Gastrocnemius medialis (tissue), 4 donors: ENCODE results near the gene ERP29. TPM values are rescaled to one million over a fixed set of nuclear protein-coding genes. Genes with fewer than 3 reads are reported as not detected.

Experiments used
- ATAC-seq, 2 donors: fragments of 150-250 bp; one replicate each; pipeline ENCODE4 v1.9.1; 2016
- DNase-seq, 2 donors: peaks; one replicate each; pipeline ENCODE4 v3.0.0-alpha.2; 2019
- H3K27ac ChIP-seq, 4 donors: fragments of 200-600 bp; sonication (generic); 1 replicate in 1 of 4; 2 replicates in 3 of 4; pipeline ENCODE4 v1.5.1; 2016 to 2018; ENCODE audit warnings: mild to moderate bottlenecking in 2 of 4, moderate library complexity in 1 of 4
- H3K27me3 ChIP-seq, 3 donors: fragments of 200-600 bp; sonication (generic) in 2 of 3; 1 replicate in 1 of 3; 2 replicates in 2 of 3; pipeline versions ENCODE4 v1.5.1 to v1.6.0; 2016 to 2019; ENCODE audit warnings: mild to moderate bottlenecking in 1 of 3, moderate library complexity in 1 of 3
- H3K36me3 ChIP-seq, 2 donors: fragments of 200-600 bp; sonication (generic) in 1 of 2; one replicate each; pipeline ENCODE4 v1.5.1; 2017 to 2018
- H3K4me1 ChIP-seq, 2 donors: fragments of 200-600 bp; sonication (generic) in 1 of 2; one replicate each; pipeline ENCODE4 v1.5.1; 2016 to 2017; ENCODE audit warnings: mild to moderate bottlenecking in 2 of 2
- H3K4me3 ChIP-seq, 4 donors: fragments of 200-600 bp; sonication (generic) in 3 of 4; 1 replicate in 1 of 4; 2 replicates in 3 of 4; pipeline ENCODE4 v1.5.1; 2016 to 2019; ENCODE audit warnings: mild to moderate bottlenecking in 2 of 4
- H3K9me3 ChIP-seq, 3 donors: fragments of 200-600 bp; sonication (generic) in 2 of 3; 1 replicate in 1 of 3; 2 replicates in 2 of 3; pipeline ENCODE4 v1.5.1; 2016 to 2019
- POLR2A ChIP-seq, 2 donors: fragments of 450-650 bp; IDR thresholded peaks; one replicate each; pipeline ENCODE4 v1.6.1; 2017; ENCODE audit warnings: antibody characterized with exemption in 2 of 2, mild to moderate bottlenecking in 2 of 2, moderate library complexity in 2 of 2
- in situ Hi-C, 4 donors: fragments of 200-750 bp; cut with MboI; loops; one replicate each; pipeline versions ENCODE4 v1.15.0 to v1.8.0; 2017; ENCODE audit warnings: low sequenced_read_pairs in 4 of 4
- intact Hi-C: fragments of 100-400 bp; cut with DNase I; formaldehyde crosslinking; loops from one replicate; pipeline ENCODE4 v1.15.1; 2023; ENCODE audit warnings: low total_unique reads
- total RNA-seq, 4 donors: library from RNA; depleted of rRNA; stranded (reverse); fragments of >200 nt; gene quantifications; one replicate each; pipeline versions ENCODE4 v1.1.0 to v1.2.3, GENCODE V29; 2016
- TF ChIP-seq, protein P1 (sequence below), 5 experiments: fragments of 450-650 bp in 3 of 5; fragments of 200-600 bp in 2 of 5; sonication (generic) in 2 of 5; IDR thresholded peaks in 4 of 5; conservative IDR thresholded peaks in 1 of 5; 1 replicate in 4 of 5; 2 replicates in 1 of 5; pipeline ENCODE4 v1.5.1; 2016 to 2019; ENCODE audit warnings: antibody characterized with exemption in 5 of 5, mild to moderate bottlenecking in 3 of 5, moderate library complexity in 3 of 5

The ERP29 gene
- total RNA-seq, 4 donors from 2014 or later, result 9.9 to 20.9 (median 16.8) TPM

DNA sequence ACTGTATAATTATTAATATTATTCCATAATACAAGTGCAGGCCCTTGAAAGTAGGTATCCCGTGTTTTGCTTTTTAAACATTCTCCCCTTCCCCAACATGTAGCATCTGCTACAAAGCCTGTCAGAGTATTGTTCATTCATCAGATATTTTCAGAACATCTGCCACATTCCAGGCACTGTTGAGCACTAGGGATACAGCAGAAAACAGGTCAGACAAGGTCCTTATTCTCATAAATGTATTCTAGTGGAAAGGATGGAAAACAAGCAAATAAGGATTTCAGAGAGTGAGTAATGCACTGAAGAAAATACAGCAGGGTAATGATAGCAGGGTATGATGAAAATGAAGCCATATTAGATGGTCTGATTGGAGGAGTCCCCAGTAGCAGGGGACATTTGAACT lies 3.8 kb downstream of the ERP29 start:
- intact Hi-C loops, result no loop called here
- peaks cover 18 to 24% of the 10 kb centered on the region in 2 donors for H3K4me1 ChIP-seq
- peaks cover 0 to 29% of the 10 kb centered on the region in 2 donors for H3K36me3 ChIP-seq

DNA sequence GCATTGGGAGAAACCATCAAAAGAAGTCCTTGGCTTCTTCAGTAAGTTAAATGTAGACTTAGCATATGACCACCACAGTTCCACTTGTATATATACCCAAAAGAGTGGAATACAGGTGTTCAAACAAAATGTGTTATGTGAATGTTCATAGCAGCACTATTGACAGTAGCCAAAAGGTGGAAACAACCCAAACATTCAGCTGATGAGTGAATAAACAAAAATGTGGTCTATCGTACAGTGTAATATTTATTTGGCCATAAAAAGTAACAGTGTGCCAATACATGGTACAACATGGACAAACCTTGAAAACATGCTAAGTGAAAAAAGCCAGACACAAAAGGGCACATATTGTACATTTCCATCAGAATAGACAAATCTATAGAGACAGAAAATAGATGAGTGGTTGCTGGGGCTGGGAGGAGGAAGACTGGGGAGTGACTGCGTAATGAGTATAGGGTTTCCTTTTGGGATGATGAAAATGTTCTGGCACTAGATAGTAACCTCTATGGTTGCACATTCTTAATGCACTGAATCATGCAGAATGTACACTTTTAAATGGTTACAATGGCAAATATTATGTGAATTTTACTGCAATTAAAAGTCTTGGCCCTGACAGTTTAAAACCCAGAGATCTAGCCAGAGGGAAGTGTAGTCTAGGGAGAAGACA lies 5.5 kb downstream of the ERP29 start:
- TF ChIP-seq POLR2A (IDR thresholded peaks at IDR 0.05), result no peak
- TF ChIP-seq, protein P1, sequence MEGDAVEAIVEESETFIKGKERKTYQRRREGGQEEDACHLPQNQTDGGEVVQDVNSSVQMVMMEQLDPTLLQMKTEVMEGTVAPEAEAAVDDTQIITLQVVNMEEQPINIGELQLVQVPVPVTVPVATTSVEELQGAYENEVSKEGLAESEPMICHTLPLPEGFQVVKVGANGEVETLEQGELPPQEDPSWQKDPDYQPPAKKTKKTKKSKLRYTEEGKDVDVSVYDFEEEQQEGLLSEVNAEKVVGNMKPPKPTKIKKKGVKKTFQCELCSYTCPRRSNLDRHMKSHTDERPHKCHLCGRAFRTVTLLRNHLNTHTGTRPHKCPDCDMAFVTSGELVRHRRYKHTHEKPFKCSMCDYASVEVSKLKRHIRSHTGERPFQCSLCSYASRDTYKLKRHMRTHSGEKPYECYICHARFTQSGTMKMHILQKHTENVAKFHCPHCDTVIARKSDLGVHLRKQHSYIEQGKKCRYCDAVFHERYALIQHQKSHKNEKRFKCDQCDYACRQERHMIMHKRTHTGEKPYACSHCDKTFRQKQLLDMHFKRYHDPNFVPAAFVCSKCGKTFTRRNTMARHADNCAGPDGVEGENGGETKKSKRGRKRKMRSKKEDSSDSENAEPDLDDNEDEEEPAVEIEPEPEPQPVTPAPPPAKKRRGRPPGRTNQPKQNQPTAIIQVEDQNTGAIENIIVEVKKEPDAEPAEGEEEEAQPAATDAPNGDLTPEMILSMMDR (IDR thresholded peaks at IDR 0.05 in 4 of 5, conservative IDR thresholded peaks at IDR 0.05 in 1 of 5), result no peak
- ATAC-seq (peak; percentile 32 to 53), DNase-seq (no peak)
- Histone ChIP-seq H3K27me3 (no peaks in the 10 kb centered on the region), H3K36me3 (peaks cover 0 to 46% of the 10 kb centered on the region in 2 donors), H3K27ac (peak overlapping the region in 3 of 4 donors; percentile 8 to 26 (median 14)), H3K9me3 (no peaks in the 10 kb centered on the region), H3K4me1 (peaks cover 14 to 18% of the 10 kb centered on the region in 2 donors), H3K4me3 (no peak overlapping the region)
- intact Hi-C loops (no loop called here), in situ Hi-C loops (loop anchor here in 1 of 4 donors (10.0 kb wide), 1 partner anchor 74 kb away; no protein-coding TSS in a partner anchor)

More for the DNA sequence above, 3.8 kb downstream of the ERP29 start:
- in situ Hi-C loops, result loop anchor here in 1 of 4 donors (10.0 kb wide), 1 partner anchor 72 kb away; no protein-coding TSS in a partner anchor
- DNase-seq (no peak), ATAC-seq (no peak)
- Histone ChIP-seq H3K27me3 (no peaks in the 10 kb centered on the region), H3K27ac (peak overlapping the region in 1 of 4 donors; percentile 13), H3K9me3 (no peaks in the 10 kb centered on the region), H3K4me3 (no peak overlapping the region)
- TF ChIP-seq, protein P1 (IDR thresholded peaks at IDR 0.05 in 4 of 5, conservative IDR thresholded peaks at IDR 0.05 in 1 of 5), result no peak
- TF ChIP-seq POLR2A (IDR thresholded peaks at IDR 0.05), result no peak

- no peak for ATAC-seq
- intact Hi-C loops, result no loop called here
- H3K4me3 ChIP-seq, result no peak overlapping the region
- TF ChIP-seq POLR2A (IDR thresholded peaks at IDR 0.05), result no peak
- TF ChIP-seq, protein P1 (IDR thresholded peaks at IDR 0.05 in 4 of 5, conservative IDR thresholded peaks at IDR 0.05 in 1 of 5), result no peak
- H3K4me1 ChIP-seq, result peaks cover 5% of the 10 kb centered on the region in 2 donors
- peaks cover 0 to 56% of the 10 kb centered on the region in 2 donors for H3K36me3 ChIP-seq
- H3K9me3 ChIP-seq, result no peaks in the 10 kb centered on the region
- DNase-seq, result no peak
- H3K27me3 ChIP-seq, result no peaks in the 10 kb centered on the region
- in situ Hi-C loops, result no loop called here
- no peak overlapping the region for H3K27ac ChIP-seq
Observed at GRCh38 chr12:112020947-112021457, 7.8 kb downstream of the ERP29 start.

GRCh38 chr12:112022241-112023016 lies 9.2 kb downstream of the ERP29 start:
- Histone ChIP-seq H3K27me3 (no peaks in the 10 kb centered on the region), H3K4me1 (peaks cover 5% of the 10 kb centered on the region in 2 donors), H3K4me3 (no peak overlapping the region), H3K9me3 (no peaks in the 10 kb centered on the region), H3K27ac (no peak overlapping the region), H3K36me3 (peaks cover 0 to 56% of the 10 kb centered on the region in 2 donors)
- DNase-seq, result no peak
- intact Hi-C loops, result no loop called here
- in situ Hi-C loops, result no loop called here
- no peak for ATAC-seq
- TF ChIP-seq, protein P1 (IDR thresholded peaks at IDR 0.05 in 4 of 5, conservative IDR thresholded peaks at IDR 0.05 in 1 of 5), result no peak
- no peak for TF ChIP-seq POLR2A (IDR thresholded peaks at IDR 0.05)
